HG03103 (cell line): ENCODE measurements around the gene NUAK1.

Experiments
- ATAC-seq: cut with Tn5 transposase; IDR thresholded peaks from one replicate; pipeline ENCODE4 v1.9.1; 2021; ENCODE audit warnings: low read depth; ENCODE audit not compliant: unreplicated experiment

Gene NUAK1

GRCh38 chr12:106015646-106016045 is 123.1 kb downstream of the NUAK1 start:
- no peak for ATAC-seq

- no peak for ATAC-seq
Measured at GRCh38 chr12:106013941-106014340, 124.8 kb downstream of the NUAK1 start.
